Measurements from ENCODE around the gene PPM1M. TPM values are rescaled to one million over a fixed set of nuclear protein-coding genes. Genes with fewer than 3 reads are reported as not detected.
"Not testable (repeated sequence)": the region's sequence is repeated elsewhere in the genome, so short reads cannot be mapped to it uniquely, and the experiment has no call there.

The PPM1M gene
- total RNA-seq, 1 donor from 2014 or later: 6.1 TPM

GRCh38 chr3:52262447-52262846 is 16.9 kb downstream of the PPM1M start:
- no peaks in the 10 kb centered on the region for H3K9me3 Mint-ChIP-seq (ENCODE audit: low read depth)
- no peak for TF ChIP-seq CTCF (IDR thresholded peaks at IDR 0.05; ENCODE audit: unreplicated experiment)
- peaks cover 28% of the 10 kb centered on the region for H3K4me1 Mint-ChIP-seq (ENCODE audit: low read depth)
- no peak overlapping the region for H3K4me3 Mint-ChIP-seq (ENCODE audit: low read depth)
- H3K36me3 Mint-ChIP-seq (ENCODE audit: insufficient read depth): peaks cover 56% of the 10 kb centered on the region
- no peak overlapping the region for H3K27ac Mint-ChIP-seq
- no peaks in the 10 kb centered on the region for H3K27me3 Mint-ChIP-seq
- no peak for DNase-seq (ENCODE audit: low spot score, unreplicated experiment)

- Mint-ChIP-seq H3K27ac (no peak overlapping the region), H3K4me3 (ENCODE audit: low read depth) (no peak overlapping the region), H3K9me3 (ENCODE audit: low read depth) (no peaks in the 10 kb centered on the region), H3K27me3 (no peaks in the 10 kb centered on the region), H3K36me3 (ENCODE audit: insufficient read depth) (peaks cover 46% of the 10 kb centered on the region), H3K4me1 (ENCODE audit: low read depth) (peaks cover 18% of the 10 kb centered on the region)
- no peak for DNase-seq (ENCODE audit: low spot score, unreplicated experiment)
- no peak for TF ChIP-seq CTCF (IDR thresholded peaks at IDR 0.05; ENCODE audit: unreplicated experiment)
These were observed 19.8 kb downstream of the PPM1M start for GRCh38 chr3:52265387-52265786.

- Mint-ChIP-seq H3K36me3 (ENCODE audit: insufficient read depth) (peaks cover 41% of the 10 kb centered on the region), H3K4me1 (ENCODE audit: low read depth) (peaks cover 20% of the 10 kb centered on the region), H3K27me3 (no peaks in the 10 kb centered on the region), H3K27ac (peak overlapping the region; percentile 74), H3K9me3 (ENCODE audit: low read depth) (no peaks in the 10 kb centered on the region), H3K4me3 (ENCODE audit: low read depth) (no peak overlapping the region)
- no peak for TF ChIP-seq CTCF (IDR thresholded peaks at IDR 0.05; ENCODE audit: unreplicated experiment)
- DNase-seq (ENCODE audit: low spot score, unreplicated experiment): no peak
These were observed 22.5 kb downstream of the PPM1M start for GRCh38 chr3:52268036-52268435.

GRCh38 chr3:52269776-52270175 is 24.2 kb downstream of the PPM1M start:
- peaks cover 15% of the 10 kb centered on the region for H3K4me1 Mint-ChIP-seq (ENCODE audit: low read depth)
- TF ChIP-seq CTCF (IDR thresholded peaks at IDR 0.05; ENCODE audit: unreplicated experiment): no peak
- H3K27ac Mint-ChIP-seq: no peak overlapping the region
- peaks cover 35% of the 10 kb centered on the region for H3K36me3 Mint-ChIP-seq (ENCODE audit: insufficient read depth)
- no peaks in the 10 kb centered on the region for H3K27me3 Mint-ChIP-seq
- no peak for DNase-seq (ENCODE audit: low spot score, unreplicated experiment)
- no peaks in the 10 kb centered on the region for H3K9me3 Mint-ChIP-seq (ENCODE audit: low read depth)
- H3K4me3 Mint-ChIP-seq (ENCODE audit: low read depth): no peak overlapping the region

- DNase-seq (ENCODE audit: low spot score, unreplicated experiment): no peak
- H3K9me3 Mint-ChIP-seq (ENCODE audit: low read depth): no peaks in the 10 kb centered on the region
- no peak overlapping the region for H3K27ac Mint-ChIP-seq
- H3K4me3 Mint-ChIP-seq (ENCODE audit: low read depth): no peak overlapping the region
- H3K36me3 Mint-ChIP-seq (ENCODE audit: insufficient read depth): peaks cover 33% of the 10 kb centered on the region
- H3K27me3 Mint-ChIP-seq: no peaks in the 10 kb centered on the region
- no peak for TF ChIP-seq CTCF (IDR thresholded peaks at IDR 0.05; ENCODE audit: unreplicated experiment)
- peaks cover 14% of the 10 kb centered on the region for H3K4me1 Mint-ChIP-seq (ENCODE audit: low read depth)
These were observed 24.7 kb downstream of the PPM1M start for GRCh38 chr3:52270252-52270754.

- H3K27me3 Mint-ChIP-seq; H3K4me3 Mint-ChIP-seq (ENCODE audit: low read depth); DNase-seq (ENCODE audit: low spot score, unreplicated experiment); H3K9me3 Mint-ChIP-seq (ENCODE audit: low read depth): not testable (repeated sequence)
- peak overlapping the region; percentile 52 for H3K27ac Mint-ChIP-seq
- H3K4me1 Mint-ChIP-seq (ENCODE audit: low read depth): peaks cover 28% of the 10 kb centered on the region
- H3K36me3 Mint-ChIP-seq (ENCODE audit: insufficient read depth): peaks cover 24% of the 10 kb centered on the region
These were observed 26.6 kb downstream of the PPM1M start for GRCh38 chr3:52272172-52272571.
